ENCODE measurements around the gene RDX.
A peak's percentile ranks its signal among the peaks of the same experiment; 100 is the strongest.

RDX gene

DNA sequence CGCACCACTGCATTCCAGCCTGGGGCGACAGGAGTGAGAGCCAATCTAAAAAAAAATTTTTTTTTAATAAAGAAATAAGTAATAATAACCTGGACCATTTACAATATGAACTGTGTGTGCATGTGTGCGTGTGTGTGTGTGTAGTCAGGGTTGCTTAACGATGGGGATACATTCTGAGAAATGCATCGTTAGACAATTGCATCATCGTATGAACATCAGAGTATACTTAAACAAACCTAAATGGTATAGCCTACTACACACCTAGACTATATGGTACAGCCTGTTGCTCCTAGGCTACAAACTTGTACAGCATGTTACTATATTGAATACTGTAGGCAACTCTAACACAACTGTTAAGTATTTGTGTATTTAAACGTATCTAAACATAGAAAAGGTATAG lies 26.4 kb downstream of the RDX start:
- H3K4me3 ChIP-seq (ENCODE audit: low read depth, low read length), result no peak overlapping the region
- no peaks in the 10 kb centered on the region for H3K4me1 ChIP-seq (ENCODE audit: control insufficient read depth, insufficient read depth, low read length, unreplicated experiment)
- no peak overlapping the region for H3K27ac ChIP-seq (ENCODE audit: low read depth, low read length)
- H3K79me2 ChIP-seq (ENCODE audit: control insufficient read depth, insufficient read depth, low read length, unreplicated experiment), result peaks cover 71% of the 10 kb centered on the region
- no peaks in the 10 kb centered on the region for H3K27me3 ChIP-seq (ENCODE audit: insufficient read depth, low read length)
- no peak overlapping the region for H2AFZ ChIP-seq (ENCODE audit: low read length, unreplicated experiment)
- H3K36me3 ChIP-seq (ENCODE audit: insufficient read depth, low read length), result peaks cover 26% of the 10 kb centered on the region

DNA sequence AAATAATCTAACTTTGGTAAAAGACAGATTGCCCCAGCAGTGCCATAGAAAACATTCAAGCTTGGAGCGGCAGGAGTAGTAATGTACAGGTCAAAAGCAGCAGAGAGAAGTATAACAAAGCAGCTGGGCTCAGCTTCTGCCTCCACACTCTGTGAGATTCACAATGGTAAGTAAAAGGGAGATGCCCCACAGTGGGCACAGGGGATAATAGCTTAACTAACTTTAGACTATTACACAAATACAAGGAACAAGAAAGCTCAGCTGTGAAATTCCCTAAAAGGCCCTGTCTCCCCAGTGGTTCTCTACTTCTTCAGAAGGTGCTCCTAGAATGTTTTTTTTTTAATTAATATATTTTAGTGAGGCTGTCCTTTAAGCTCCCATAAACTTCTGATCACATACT lies 28.0 kb downstream of the RDX start:
- no peak overlapping the region for H2AFZ ChIP-seq (ENCODE audit: low read length, unreplicated experiment)
- H3K27ac ChIP-seq (ENCODE audit: low read depth, low read length), result no peak overlapping the region
- peaks cover 64% of the 10 kb centered on the region for H3K79me2 ChIP-seq (ENCODE audit: control insufficient read depth, insufficient read depth, low read length, unreplicated experiment)
- H3K27me3 ChIP-seq (ENCODE audit: insufficient read depth, low read length), result no peaks in the 10 kb centered on the region
- peaks cover 28% of the 10 kb centered on the region for H3K36me3 ChIP-seq (ENCODE audit: insufficient read depth, low read length)
- H3K4me3 ChIP-seq (ENCODE audit: low read depth, low read length), result no peak overlapping the region
- H3K4me1 ChIP-seq (ENCODE audit: control insufficient read depth, insufficient read depth, low read length, unreplicated experiment), result no peaks in the 10 kb centered on the region

DNA sequence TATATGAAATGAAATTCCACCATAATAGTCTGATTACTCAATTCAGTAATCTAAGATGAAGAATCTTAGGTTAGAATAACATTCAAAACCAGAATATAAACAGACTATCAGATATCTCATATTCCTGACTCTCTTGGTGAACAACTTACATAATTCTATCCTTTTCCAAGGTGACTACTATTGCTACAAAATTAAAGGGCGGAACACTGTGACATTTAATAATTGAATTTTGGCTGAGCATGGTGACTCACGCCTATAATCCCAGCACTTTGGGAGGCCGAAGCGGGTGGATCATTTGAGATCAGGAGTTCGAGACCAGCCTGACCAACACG lies 34.4 kb downstream of the RDX start:
- Histone ChIP-seq H2AFZ (ENCODE audit: low read length, unreplicated experiment) (no peak overlapping the region), H3K36me3 (ENCODE audit: insufficient read depth, low read length) (peaks cover 46% of the 10 kb centered on the region), H3K79me2 (ENCODE audit: control insufficient read depth, insufficient read depth, low read length, unreplicated experiment) (peaks cover 21% of the 10 kb centered on the region), H3K27ac (ENCODE audit: low read depth, low read length) (no peak overlapping the region; the same call in 1 of the 2 replicates), H3K27me3 (ENCODE audit: insufficient read depth, low read length) (no peaks in the 10 kb centered on the region), H3K4me1 (ENCODE audit: control insufficient read depth, insufficient read depth, low read length, unreplicated experiment) (peaks cover 7% of the 10 kb centered on the region), H3K4me3 (ENCODE audit: low read depth, low read length) (no peak overlapping the region)

DNA sequence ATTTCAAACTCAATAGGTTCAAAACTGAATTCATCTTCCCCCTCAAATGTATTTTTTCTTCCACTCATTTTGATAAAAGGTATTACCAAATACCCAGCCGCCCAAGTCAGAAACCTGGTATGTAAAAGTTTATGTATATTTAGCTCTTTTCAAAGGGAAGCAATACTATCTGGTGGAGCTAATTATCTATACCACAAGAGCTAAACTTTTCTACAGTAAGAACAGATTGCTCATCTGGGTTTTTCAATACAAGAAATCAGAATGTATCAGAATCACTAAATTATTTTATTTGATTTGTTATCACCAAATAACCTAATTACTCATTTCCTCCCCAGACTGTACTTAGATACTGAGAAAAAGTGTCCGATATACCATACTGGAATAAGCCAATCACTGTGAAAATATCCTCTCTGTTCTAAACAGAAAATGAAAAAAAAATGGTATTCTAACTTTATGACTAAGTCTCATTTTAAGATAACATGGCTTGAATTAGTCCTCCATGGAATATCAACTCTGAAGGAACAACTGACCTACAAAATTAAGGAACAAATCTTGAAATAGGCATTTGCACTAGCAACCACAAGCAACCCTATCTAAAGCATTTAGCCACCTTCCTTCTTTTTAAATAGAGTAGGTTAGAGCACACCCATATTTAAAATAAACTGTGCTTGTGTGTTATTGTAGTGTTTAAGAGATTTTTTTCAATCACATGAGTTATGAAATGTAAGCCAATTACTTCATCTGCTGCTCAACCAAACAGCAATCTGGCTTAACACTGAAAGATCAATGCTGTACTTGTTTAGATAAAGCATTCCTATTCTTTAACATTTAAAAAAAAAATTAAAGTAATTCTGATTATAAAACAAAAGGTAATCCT lies 35.0 kb downstream of the RDX start:
- Histone ChIP-seq H3K27ac (ENCODE audit: low read depth, low read length) (peak overlapping the region; percentile 15; the same call in 1 of the 2 replicates), H3K4me3 (ENCODE audit: low read depth, low read length) (no peak overlapping the region), H2AFZ (ENCODE audit: low read length, unreplicated experiment) (no peak overlapping the region), H3K4me1 (ENCODE audit: control insufficient read depth, insufficient read depth, low read length, unreplicated experiment) (peaks cover 7% of the 10 kb centered on the region), H3K36me3 (ENCODE audit: insufficient read depth, low read length) (peaks cover 47% of the 10 kb centered on the region), H3K79me2 (ENCODE audit: control insufficient read depth, insufficient read depth, low read length, unreplicated experiment) (peaks cover 18% of the 10 kb centered on the region), H3K27me3 (ENCODE audit: insufficient read depth, low read length) (no peaks in the 10 kb centered on the region)

DNA sequence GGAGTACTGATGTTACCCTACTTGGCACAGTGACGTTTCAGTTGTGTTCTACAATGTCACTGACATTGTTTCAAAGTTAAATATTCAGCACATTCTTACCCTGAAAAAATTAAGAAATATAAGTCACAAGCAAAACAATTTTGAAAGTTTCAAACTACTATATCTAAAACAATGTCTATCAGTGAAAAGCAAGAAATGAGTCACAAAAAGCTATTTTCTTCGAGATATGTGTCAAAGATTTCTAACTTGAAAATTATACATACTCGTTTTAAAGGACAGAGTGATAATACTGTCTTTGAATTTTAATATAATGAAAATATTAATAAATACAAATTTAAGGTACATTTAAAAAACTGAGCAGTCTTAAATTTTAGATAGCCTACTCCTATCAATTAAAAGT lies 42.9 kb downstream of the RDX start:
- H3K36me3 ChIP-seq (ENCODE audit: insufficient read depth, low read length), result peaks cover 44% of the 10 kb centered on the region
- H2AFZ ChIP-seq (ENCODE audit: low read length, unreplicated experiment), result no peak overlapping the region

DNA sequence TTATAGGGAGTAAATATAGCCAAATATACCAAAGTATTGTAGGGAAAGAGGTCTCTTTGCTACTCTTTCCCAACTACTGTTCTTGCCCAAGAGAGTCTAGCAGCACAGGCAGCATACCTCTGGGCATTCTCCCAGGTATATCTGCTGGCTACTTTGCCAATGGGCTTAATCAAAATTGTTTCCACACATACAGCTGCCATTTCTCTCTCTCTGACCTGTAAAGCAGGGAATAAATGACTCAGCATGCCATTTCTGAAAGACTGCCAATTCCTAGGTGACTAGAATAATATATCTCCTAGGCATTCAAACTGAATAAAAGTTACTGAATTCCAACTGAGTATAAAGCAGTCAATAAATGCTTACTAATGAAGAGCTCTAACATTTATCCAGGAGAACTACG lies 44.6 kb downstream of the RDX start:
- peak overlapping the region; percentile 47 for H3K27ac ChIP-seq (ENCODE audit: low read depth, low read length)
- H3K36me3 ChIP-seq (ENCODE audit: insufficient read depth, low read length), result peaks cover 42% of the 10 kb centered on the region
- peaks cover 14% of the 10 kb centered on the region for H3K4me1 ChIP-seq (ENCODE audit: control insufficient read depth, insufficient read depth, low read length, unreplicated experiment)
- no peaks in the 10 kb centered on the region for H3K27me3 ChIP-seq (ENCODE audit: insufficient read depth, low read length)
- no peak overlapping the region for H2AFZ ChIP-seq (ENCODE audit: low read length, unreplicated experiment)
- peaks cover 6% of the 10 kb centered on the region for H3K79me2 ChIP-seq (ENCODE audit: control insufficient read depth, insufficient read depth, low read length, unreplicated experiment)
- no peak overlapping the region for H3K4me3 ChIP-seq (ENCODE audit: low read depth, low read length)

More for the DNA sequence above, 42.9 kb downstream of the RDX start:
- Histone ChIP-seq H3K79me2 (ENCODE audit: control insufficient read depth, insufficient read depth, low read length, unreplicated experiment) (peaks cover 5% of the 10 kb centered on the region), H3K4me1 (ENCODE audit: control insufficient read depth, insufficient read depth, low read length, unreplicated experiment) (peaks cover 14% of the 10 kb centered on the region), H3K4me3 (ENCODE audit: low read depth, low read length) (no peak overlapping the region), H3K27ac (ENCODE audit: low read depth, low read length) (no peak overlapping the region), H3K27me3 (ENCODE audit: insufficient read depth, low read length) (no peaks in the 10 kb centered on the region)

DNA sequence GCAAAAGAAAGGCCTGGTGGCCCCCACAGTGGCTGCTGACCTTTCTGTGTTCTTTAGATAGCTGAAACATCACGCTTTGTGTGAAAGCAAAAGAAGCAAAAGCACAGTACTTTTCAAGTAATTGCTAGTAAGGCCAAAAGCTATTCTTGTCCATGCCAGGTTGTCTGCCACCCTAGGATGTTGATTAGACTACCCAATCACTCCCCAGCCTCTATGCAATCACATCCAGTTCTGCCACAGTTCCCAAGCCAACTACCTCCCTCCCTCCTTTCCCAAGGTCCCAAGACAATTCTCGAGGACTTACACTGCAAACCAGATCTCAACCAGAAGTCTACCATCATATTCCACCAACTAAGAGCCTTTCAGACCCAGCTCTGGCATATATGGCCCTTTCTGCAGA lies 46.2 kb downstream of the RDX start:
- H3K4me3 ChIP-seq (ENCODE audit: low read depth, low read length), result no peak overlapping the region
- H3K36me3 ChIP-seq (ENCODE audit: insufficient read depth, low read length), result peaks cover 36% of the 10 kb centered on the region
- H3K4me1 ChIP-seq (ENCODE audit: control insufficient read depth, insufficient read depth, low read length, unreplicated experiment), result peaks cover 14% of the 10 kb centered on the region
- H3K79me2 ChIP-seq (ENCODE audit: control insufficient read depth, insufficient read depth, low read length, unreplicated experiment), result peaks cover 6% of the 10 kb centered on the region
- no peak overlapping the region for H3K27ac ChIP-seq (ENCODE audit: low read depth, low read length)
- H3K27me3 ChIP-seq (ENCODE audit: insufficient read depth, low read length), result no peaks in the 10 kb centered on the region
- H2AFZ ChIP-seq (ENCODE audit: low read length, unreplicated experiment), result no peak overlapping the region

DNA sequence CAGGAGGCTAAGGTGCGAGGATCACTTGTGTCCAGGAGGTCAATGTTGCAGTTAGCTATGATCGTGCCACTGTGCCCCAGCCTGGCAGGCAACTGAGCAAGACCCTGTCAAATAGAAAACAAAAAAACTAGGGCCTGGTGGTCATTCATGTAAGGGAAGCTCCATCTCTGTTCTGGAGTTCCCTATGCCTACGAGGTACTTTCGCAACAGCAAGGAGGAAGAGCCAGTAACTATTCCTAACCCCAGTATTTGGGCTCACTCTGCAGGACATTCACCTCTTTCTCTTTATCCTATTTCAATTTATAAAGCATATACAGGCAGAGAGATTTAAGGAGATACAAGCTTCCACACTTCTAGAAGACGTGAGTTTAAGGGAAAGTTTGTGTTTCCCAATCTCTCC lies 46.6 kb downstream of the RDX start:
- no peaks in the 10 kb centered on the region for H3K27me3 ChIP-seq (ENCODE audit: insufficient read depth, low read length)
- H2AFZ ChIP-seq (ENCODE audit: low read length, unreplicated experiment), result no peak overlapping the region
- H3K36me3 ChIP-seq (ENCODE audit: insufficient read depth, low read length), result peaks cover 36% of the 10 kb centered on the region
- H3K79me2 ChIP-seq (ENCODE audit: control insufficient read depth, insufficient read depth, low read length, unreplicated experiment), result peaks cover 6% of the 10 kb centered on the region
- peaks cover 14% of the 10 kb centered on the region for H3K4me1 ChIP-seq (ENCODE audit: control insufficient read depth, insufficient read depth, low read length, unreplicated experiment)
- H3K27ac ChIP-seq (ENCODE audit: low read depth, low read length), result no peak overlapping the region
- no peak overlapping the region for H3K4me3 ChIP-seq (ENCODE audit: low read depth, low read length)

DNA sequence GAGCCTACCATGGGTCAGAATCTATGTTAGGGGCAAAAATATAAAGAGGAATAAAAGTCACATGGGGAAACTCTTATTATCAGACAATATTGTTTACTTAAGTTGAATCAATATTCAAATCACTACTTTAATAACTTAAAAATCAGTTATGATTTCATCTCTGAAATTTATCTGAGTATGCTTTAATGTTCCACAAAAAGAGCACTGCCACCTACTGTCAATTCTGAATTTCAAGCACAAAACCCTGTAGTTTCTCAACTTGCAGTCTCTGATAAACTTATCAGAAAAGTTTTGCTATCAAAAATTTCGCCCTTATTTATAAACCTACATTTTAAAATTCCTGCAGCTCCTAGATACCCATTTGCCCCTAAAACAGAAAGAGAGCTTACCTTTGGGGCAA lies 47.3 kb downstream of the RDX start:
- Histone ChIP-seq H2AFZ (ENCODE audit: low read length, unreplicated experiment) (no peak overlapping the region), H3K4me3 (ENCODE audit: low read depth, low read length) (no peak overlapping the region), H3K27ac (ENCODE audit: low read depth, low read length) (no peak overlapping the region), H3K36me3 (ENCODE audit: insufficient read depth, low read length) (peaks cover 32% of the 10 kb centered on the region), H3K79me2 (ENCODE audit: control insufficient read depth, insufficient read depth, low read length, unreplicated experiment) (peaks cover 6% of the 10 kb centered on the region), H3K27me3 (ENCODE audit: insufficient read depth, low read length) (no peaks in the 10 kb centered on the region), H3K4me1 (ENCODE audit: control insufficient read depth, insufficient read depth, low read length, unreplicated experiment) (peaks cover 14% of the 10 kb centered on the region)

DNA sequence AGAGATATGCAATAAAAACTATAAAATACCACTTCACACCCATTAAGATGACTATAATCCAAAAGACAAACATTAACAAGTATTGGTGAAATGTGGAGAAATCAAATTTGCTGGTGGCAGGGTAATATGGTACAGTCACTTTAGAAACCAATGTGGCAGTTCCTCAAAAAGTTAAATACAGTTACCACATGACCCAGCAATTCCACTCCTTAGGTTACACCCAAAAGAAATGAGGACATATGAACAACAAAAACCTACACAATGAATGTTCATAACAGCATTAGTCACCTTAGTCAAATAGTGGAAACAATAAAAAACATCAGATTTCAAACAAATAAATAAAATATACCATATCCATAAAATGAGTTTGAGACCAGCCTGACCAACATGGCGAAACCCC lies 52.6 kb downstream of the RDX start:
- peaks cover 11% of the 10 kb centered on the region for H3K79me2 ChIP-seq (ENCODE audit: control insufficient read depth, insufficient read depth, low read length, unreplicated experiment)
- no peak overlapping the region for H2AFZ ChIP-seq (ENCODE audit: low read length, unreplicated experiment)
- H3K36me3 ChIP-seq (ENCODE audit: insufficient read depth, low read length), result peaks cover 32% of the 10 kb centered on the region
- H3K4me3 ChIP-seq (ENCODE audit: low read depth, low read length), result no peak overlapping the region
- H3K27ac ChIP-seq (ENCODE audit: low read depth, low read length), result no peak overlapping the region
- no peaks in the 10 kb centered on the region for H3K27me3 ChIP-seq (ENCODE audit: insufficient read depth, low read length)
- H3K4me1 ChIP-seq (ENCODE audit: control insufficient read depth, insufficient read depth, low read length, unreplicated experiment), result no peaks in the 10 kb centered on the region

DNA sequence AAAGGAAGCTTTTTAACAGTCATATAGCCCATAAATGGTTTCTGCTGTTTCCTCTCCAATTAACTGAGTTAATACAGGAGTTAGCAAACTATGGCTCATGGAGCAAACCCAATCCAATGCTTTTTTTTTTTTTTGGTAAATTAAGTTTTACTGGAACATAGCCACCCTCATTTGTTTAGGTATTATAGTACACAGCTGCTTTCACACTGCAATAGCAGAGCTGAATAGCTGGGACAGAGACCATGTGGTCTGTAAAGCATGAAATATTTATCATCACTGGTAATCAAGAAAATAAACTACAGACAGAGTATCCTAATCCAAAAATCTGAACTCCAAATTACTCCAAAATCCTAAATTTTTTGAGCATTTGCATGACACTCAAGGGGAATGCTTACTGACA lies 53.7 kb downstream of the RDX start:
- H2AFZ ChIP-seq (ENCODE audit: low read length, unreplicated experiment), result no peak overlapping the region
- H3K27me3 ChIP-seq (ENCODE audit: insufficient read depth, low read length), result no peaks in the 10 kb centered on the region
- H3K4me1 ChIP-seq (ENCODE audit: control insufficient read depth, insufficient read depth, low read length, unreplicated experiment), result no peaks in the 10 kb centered on the region
- peaks cover 8% of the 10 kb centered on the region for H3K79me2 ChIP-seq (ENCODE audit: control insufficient read depth, insufficient read depth, low read length, unreplicated experiment)
- no peak overlapping the region for H3K27ac ChIP-seq (ENCODE audit: low read depth, low read length)
- H3K36me3 ChIP-seq (ENCODE audit: insufficient read depth, low read length), result peaks cover 23% of the 10 kb centered on the region
- no peak overlapping the region for H3K4me3 ChIP-seq (ENCODE audit: low read depth, low read length)

All from ACC112 (cell line).